Left forelimb (tissue), 1 donor: ENCODE measurements around the gene ADPGK.

Experiments used
- DNase-seq: peaks from one replicate; pipeline ENCODE4 v3.0.0-alpha.2; 2018; ENCODE audit warnings: low spot score

ADPGK gene

GRCh38 chr15:72790302-72790910 is 6.8 kb upstream of the ADPGK start:
- no peak for DNase-seq

- DNase-seq = no peak
Observed at GRCh38 chr15:72787526-72787925, 4.0 kb upstream of the ADPGK start.

- DNase-seq = no peak
Observed at GRCh38 chr15:72786676-72787345, 3.3 kb upstream of the ADPGK start.

- no peak for DNase-seq
Observed at GRCh38 chr15:72786242-72786641, 2.7 kb upstream of the ADPGK start.

- no peak for DNase-seq
Observed at GRCh38 chr15:72785841-72786240, 2.3 kb upstream of the ADPGK start.

- no peak for DNase-seq
Observed at GRCh38 chr15:72785432-72785831, 1.9 kb upstream of the ADPGK start.

GRCh38 chr15:72784456-72784876 is 908 bp upstream of the ADPGK start:
- DNase-seq = no peak

- peak; percentile 72 for DNase-seq
Observed at GRCh38 chr15:72783004-72783639, 436 bp downstream of the ADPGK start.

- no peak for DNase-seq
Observed at GRCh38 chr15:72782274-72783003, 1.1 kb downstream of the ADPGK start.

GRCh38 chr15:72781631-72782030 is 1.9 kb downstream of the ADPGK start:
- no peak for DNase-seq

GRCh38 chr15:72778796-72779195 is 4.8 kb downstream of the ADPGK start:
- DNase-seq = no peak

GRCh38 chr15:72774696-72775383 is 8.7 kb downstream of the ADPGK start:
- no peak for DNase-seq

- DNase-seq = no peak
Observed at GRCh38 chr15:72771329-72771725, 12.2 kb downstream of the ADPGK start.

- no peak for DNase-seq
Observed at GRCh38 chr15:72770673-72771328, 12.8 kb downstream of the ADPGK start.

GRCh38 chr15:72766780-72767179 is 16.8 kb downstream of the ADPGK start:
- no peak for DNase-seq

GRCh38 chr15:72766025-72766424 is 17.5 kb downstream of the ADPGK start:
- no peak for DNase-seq

GRCh38 chr15:72764656-72765055 is 18.9 kb downstream of the ADPGK start:
- no peak for DNase-seq

- no peak for DNase-seq
Observed at GRCh38 chr15:72760590-72761260, 22.8 kb downstream of the ADPGK start.

GRCh38 chr15:72758182-72758581 is 25.4 kb downstream of the ADPGK start:
- no peak for DNase-seq

GRCh38 chr15:72754096-72754495 is 29.5 kb downstream of the ADPGK start:
- no peak for DNase-seq
